Measurements from ENCODE around the gene SOD1. TPM values are rescaled to one million over a fixed set of nuclear protein-coding genes. Genes with fewer than 3 reads are reported as not detected.

The SOD1 gene
- polyA plus RNA-seq, 1 donor from 2014 or later = 449 TPM

DNA sequence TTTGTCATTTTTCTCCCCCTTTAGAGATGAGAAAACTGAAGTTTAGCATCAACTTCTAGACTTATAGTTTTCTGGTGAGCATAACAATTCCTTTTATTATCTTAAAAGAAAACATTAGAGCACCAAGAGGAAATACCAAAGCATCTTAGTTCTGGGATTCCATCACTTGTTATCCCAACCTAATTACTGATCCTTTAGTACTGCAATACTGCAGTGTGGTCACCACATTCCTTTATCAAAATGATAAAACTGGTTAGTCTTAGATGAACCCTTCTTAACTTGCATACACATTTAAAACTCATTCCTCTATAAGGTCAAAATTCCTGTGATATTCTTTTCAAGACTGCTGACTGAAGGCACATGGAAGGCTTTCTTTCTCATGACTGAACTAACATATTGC is 23.1 kb downstream of the SOD1 start:
- Histone ChIP-seq H3K4me2 (ENCODE audit: low read length) (no peak overlapping the region), H4K20me1 (ENCODE audit: insufficient read depth) (no peaks in the 10 kb centered on the region), H3K36me3 (ENCODE audit: insufficient read depth, low read length) (peaks cover 14% of the 10 kb centered on the region), H3K9me2 (ENCODE audit: insufficient read depth, low read length) (no peaks in the 10 kb centered on the region), H3K4me3 (ENCODE audit: low read length) (no peak overlapping the region), H3F3A (ENCODE audit: insufficient read depth, low read length, poor library complexity, severe bottlenecking) (no peaks in the 10 kb centered on the region), H3K27ac (ENCODE audit: low read length) (no peak overlapping the region), H3K9me3 (ENCODE audit: low read length) (no peaks in the 10 kb centered on the region), H2AFZ (ENCODE audit: low read depth, low read length) (no peak overlapping the region), H3K9ac (ENCODE audit: low read length) (no peak overlapping the region), H3K27me3 (ENCODE audit: insufficient read depth, low read depth, low read length) (no peaks in the 10 kb centered on the region), H3K79me2 (replicated peaks; ENCODE audit: insufficient read depth, low read length) (no peaks in the 10 kb centered on the region)
- TF ChIP-seq, protein P1, sequence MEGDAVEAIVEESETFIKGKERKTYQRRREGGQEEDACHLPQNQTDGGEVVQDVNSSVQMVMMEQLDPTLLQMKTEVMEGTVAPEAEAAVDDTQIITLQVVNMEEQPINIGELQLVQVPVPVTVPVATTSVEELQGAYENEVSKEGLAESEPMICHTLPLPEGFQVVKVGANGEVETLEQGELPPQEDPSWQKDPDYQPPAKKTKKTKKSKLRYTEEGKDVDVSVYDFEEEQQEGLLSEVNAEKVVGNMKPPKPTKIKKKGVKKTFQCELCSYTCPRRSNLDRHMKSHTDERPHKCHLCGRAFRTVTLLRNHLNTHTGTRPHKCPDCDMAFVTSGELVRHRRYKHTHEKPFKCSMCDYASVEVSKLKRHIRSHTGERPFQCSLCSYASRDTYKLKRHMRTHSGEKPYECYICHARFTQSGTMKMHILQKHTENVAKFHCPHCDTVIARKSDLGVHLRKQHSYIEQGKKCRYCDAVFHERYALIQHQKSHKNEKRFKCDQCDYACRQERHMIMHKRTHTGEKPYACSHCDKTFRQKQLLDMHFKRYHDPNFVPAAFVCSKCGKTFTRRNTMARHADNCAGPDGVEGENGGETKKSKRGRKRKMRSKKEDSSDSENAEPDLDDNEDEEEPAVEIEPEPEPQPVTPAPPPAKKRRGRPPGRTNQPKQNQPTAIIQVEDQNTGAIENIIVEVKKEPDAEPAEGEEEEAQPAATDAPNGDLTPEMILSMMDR (IDR thresholded peaks at IDR 0.05; ENCODE audit: poor library complexity, severe bottlenecking) = no peak
- TF ChIP-seq TAF1 (IDR thresholded peaks at IDR 0.05; ENCODE audit: low read depth) = no peak
- TF ChIP-seq MXI1 (conservative IDR thresholded peaks at IDR 0.05; ENCODE audit: poor library complexity, severe bottlenecking) = no peak
- no peak for TF ChIP-seq EP300 (conservative IDR thresholded peaks at IDR 0.05; ENCODE audit: poor library complexity, severe bottlenecking)
- no peak for TF ChIP-seq SMC3 (conservative IDR thresholded peaks at IDR 0.05; ENCODE audit: poor library complexity)
- no peak for TF ChIP-seq RAD21 (conservative IDR thresholded peaks at IDR 0.05)
- TF ChIP-seq POLR2AphosphoS5 (IDR thresholded peaks at IDR 0.05) = no peak
- TF ChIP-seq EZH2 (IDR thresholded peaks at IDR 0.05; ENCODE audit: borderline replicate concordance, insufficient read depth, low read length, poor library complexity, severe bottlenecking) = no peak
- TF ChIP-seq, protein P2, sequence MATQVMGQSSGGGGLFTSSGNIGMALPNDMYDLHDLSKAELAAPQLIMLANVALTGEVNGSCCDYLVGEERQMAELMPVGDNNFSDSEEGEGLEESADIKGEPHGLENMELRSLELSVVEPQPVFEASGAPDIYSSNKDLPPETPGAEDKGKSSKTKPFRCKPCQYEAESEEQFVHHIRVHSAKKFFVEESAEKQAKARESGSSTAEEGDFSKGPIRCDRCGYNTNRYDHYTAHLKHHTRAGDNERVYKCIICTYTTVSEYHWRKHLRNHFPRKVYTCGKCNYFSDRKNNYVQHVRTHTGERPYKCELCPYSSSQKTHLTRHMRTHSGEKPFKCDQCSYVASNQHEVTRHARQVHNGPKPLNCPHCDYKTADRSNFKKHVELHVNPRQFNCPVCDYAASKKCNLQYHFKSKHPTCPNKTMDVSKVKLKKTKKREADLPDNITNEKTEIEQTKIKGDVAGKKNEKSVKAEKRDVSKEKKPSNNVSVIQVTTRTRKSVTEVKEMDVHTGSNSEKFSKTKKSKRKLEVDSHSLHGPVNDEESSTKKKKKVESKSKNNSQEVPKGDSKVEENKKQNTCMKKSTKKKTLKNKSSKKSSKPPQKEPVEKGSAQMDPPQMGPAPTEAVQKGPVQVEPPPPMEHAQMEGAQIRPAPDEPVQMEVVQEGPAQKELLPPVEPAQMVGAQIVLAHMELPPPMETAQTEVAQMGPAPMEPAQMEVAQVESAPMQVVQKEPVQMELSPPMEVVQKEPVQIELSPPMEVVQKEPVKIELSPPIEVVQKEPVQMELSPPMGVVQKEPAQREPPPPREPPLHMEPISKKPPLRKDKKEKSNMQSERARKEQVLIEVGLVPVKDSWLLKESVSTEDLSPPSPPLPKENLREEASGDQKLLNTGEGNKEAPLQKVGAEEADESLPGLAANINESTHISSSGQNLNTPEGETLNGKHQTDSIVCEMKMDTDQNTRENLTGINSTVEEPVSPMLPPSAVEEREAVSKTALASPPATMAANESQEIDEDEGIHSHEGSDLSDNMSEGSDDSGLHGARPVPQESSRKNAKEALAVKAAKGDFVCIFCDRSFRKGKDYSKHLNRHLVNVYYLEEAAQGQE (IDR thresholded peaks at IDR 0.05; ENCODE audit: borderline replicate concordance) = no peak

DNA sequence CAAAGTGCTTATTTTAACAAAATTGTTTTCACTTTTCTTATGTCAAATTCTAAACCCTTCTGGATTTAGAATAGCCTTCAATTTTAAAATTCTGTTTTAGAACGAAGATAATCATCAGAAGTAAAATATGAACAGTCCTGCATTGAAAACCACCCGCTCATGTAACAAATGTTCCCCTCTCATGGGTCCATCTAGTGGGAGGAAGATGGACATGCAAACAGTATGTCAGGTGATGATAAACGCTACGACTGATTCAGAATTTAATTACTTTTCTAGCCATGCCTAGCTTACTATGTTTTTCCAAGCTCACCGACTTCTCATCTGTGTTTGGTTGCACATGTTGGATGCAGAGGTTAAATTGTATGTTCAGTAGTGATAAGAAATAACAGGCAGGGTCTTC is 23.5 kb downstream of the SOD1 start:
- no peaks in the 10 kb centered on the region for H4K20me1 ChIP-seq (ENCODE audit: insufficient read depth)
- no peaks in the 10 kb centered on the region for H3F3A ChIP-seq (ENCODE audit: insufficient read depth, low read length, poor library complexity, severe bottlenecking)
- no peak overlapping the region for H2AFZ ChIP-seq (ENCODE audit: low read depth, low read length)
- no peak overlapping the region for H3K4me3 ChIP-seq (ENCODE audit: low read length)
- H3K27me3 ChIP-seq (ENCODE audit: insufficient read depth, low read depth, low read length) = no peaks in the 10 kb centered on the region
- peaks cover 16% of the 10 kb centered on the region for H3K36me3 ChIP-seq (ENCODE audit: insufficient read depth, low read length)
- H3K27ac ChIP-seq (ENCODE audit: low read length) = no peak overlapping the region
- H3K9me2 ChIP-seq (ENCODE audit: insufficient read depth, low read length) = no peaks in the 10 kb centered on the region
- H3K9ac ChIP-seq (ENCODE audit: low read length) = no peak overlapping the region
- H3K79me2 ChIP-seq (replicated peaks; ENCODE audit: insufficient read depth, low read length) = no peaks in the 10 kb centered on the region
- TF ChIP-seq EZH2 (IDR thresholded peaks at IDR 0.05; ENCODE audit: borderline replicate concordance, insufficient read depth, low read length, poor library complexity, severe bottlenecking) = no peak
- TF ChIP-seq, protein P2 (IDR thresholded peaks at IDR 0.05; ENCODE audit: borderline replicate concordance) = no peak
- TF ChIP-seq TAF1 (IDR thresholded peaks at IDR 0.05; ENCODE audit: low read depth) = no peak
- TF ChIP-seq, protein P1 (IDR thresholded peaks at IDR 0.05; ENCODE audit: poor library complexity, severe bottlenecking) = no peak
- no peak for TF ChIP-seq POLR2AphosphoS5 (IDR thresholded peaks at IDR 0.05)
- TF ChIP-seq MXI1 (conservative IDR thresholded peaks at IDR 0.05; ENCODE audit: poor library complexity, severe bottlenecking) = no peak
- no peak for TF ChIP-seq SMC3 (conservative IDR thresholded peaks at IDR 0.05; ENCODE audit: poor library complexity)
- no peak for TF ChIP-seq EP300 (conservative IDR thresholded peaks at IDR 0.05; ENCODE audit: poor library complexity, severe bottlenecking)
- TF ChIP-seq RAD21 (conservative IDR thresholded peaks at IDR 0.05) = no peak
- H3K9me3 ChIP-seq (ENCODE audit: low read length) = no peaks in the 10 kb centered on the region
- H3K4me2 ChIP-seq (ENCODE audit: low read length) = no peak overlapping the region
